ENCODE measurements around the gene NUDT12.

The NUDT12 gene

GRCh38 chr5:103541569-103541968 lies 21.0 kb downstream of the NUDT12 start:
- no peak for DNase-seq

GRCh38 chr5:103541114-103541513 lies 21.5 kb downstream of the NUDT12 start:
- DNase-seq = no peak

DNA sequence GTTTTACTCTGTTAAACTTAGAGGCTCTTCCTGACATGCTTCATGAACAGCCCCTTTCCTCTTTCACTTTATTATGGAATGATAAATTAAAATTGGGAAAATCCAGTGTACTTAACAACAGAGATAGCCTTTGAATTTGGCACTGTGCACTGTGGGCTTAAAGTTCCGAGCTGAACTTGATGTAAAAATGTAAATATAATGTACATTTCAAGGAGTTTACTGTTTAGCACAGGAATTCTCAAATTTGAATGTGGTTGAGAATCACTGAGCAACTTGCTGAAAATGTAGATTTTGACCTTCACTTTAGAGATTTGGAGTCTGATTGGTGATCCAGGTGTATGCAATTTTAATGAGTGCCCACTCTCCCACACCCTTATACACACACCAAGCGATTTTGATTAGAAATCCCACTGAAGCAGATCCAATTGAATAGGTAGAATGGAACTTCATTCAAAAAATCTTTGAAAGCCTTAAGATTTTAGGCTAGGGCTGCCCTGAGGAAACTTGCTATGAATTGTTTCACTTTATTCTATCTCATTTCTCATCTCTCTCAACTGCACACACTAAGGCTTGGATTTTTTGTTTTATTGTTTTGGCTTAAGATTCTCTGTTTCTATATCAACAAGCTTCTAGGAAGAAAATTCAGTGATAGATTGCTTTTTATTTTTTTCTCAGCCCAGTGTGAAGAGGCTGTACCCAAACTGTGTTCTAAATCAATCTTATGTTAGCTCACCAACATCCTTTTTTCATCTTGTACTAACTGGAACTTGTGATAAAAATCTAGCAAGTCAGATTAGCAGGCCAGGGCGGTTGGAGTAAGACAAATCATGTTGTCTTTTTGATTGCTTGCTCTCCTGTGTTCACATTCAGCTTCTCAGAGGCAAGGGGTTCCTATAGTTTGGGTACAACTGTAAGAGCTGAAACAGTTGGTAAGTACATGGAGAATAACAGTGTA lies 22.9 kb downstream of the NUDT12 start:
- no peak for DNase-seq

GRCh38 chr5:103532086-103532734 lies 30.4 kb downstream of the NUDT12 start:
- no peak for DNase-seq

DNA sequence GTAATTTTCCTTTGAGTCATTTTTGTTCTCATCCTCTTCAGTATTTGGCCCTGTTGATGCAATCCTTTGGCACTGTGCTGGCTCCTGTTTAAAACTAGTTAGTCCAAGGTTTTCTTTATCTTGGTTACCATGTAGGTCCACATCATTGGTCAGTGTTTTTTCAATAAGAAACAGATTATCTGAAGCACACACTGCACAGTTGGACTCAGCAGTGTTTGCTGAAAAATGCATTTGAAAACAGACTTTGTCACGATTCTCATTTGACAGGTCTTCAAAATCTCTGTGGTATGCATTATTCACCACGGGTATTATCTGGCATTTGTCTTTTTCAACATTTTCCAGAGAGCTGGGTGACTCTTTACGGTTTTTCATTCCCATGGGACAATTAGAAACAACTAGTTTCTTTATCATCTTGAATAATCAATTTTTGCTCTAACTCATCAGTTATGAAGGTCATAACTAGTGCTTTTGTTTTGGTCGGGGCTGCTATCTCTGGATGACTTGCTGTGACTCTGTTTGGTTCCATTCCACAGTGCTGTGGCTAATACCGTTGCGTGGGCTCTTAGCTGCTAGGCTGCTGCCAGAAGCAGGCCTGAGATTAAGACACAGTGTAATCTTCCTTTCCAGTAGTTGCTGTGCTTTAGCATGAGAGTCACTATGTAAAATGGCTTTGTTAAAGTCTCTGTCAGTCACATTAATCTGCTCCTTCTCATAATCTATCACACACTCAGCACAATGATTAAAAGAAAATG lies 36.2 kb downstream of the NUDT12 start:
- DNase-seq = no peak

DNA sequence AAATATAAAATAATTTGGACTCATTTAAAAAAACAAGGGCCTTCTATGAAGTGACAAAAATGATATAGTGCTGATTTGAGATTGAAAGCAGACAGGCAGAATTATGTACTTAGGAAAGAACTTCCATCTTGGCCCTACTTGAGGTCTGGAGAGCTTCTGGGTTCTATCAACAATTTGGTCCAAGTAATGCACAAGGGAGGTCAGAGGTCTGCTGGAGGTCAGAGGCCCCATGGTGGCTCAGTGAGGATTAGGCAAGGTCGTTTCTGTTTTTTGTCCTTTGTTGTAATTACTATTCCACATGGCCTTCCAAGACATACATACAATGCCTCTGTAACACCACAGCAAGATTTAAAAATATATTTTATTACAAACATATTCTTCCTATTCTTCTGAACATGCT lies 37.2 kb downstream of the NUDT12 start:
- DNase-seq = no peak

- DNase-seq = no peak
These were observed 39.3 kb downstream of the NUDT12 start for GRCh38 chr5:103523319-103523718.

GRCh38 chr5:103522586-103522985 lies 40.0 kb downstream of the NUDT12 start:
- no peak for DNase-seq

- no peak for DNase-seq
These were observed 43.0 kb downstream of the NUDT12 start for GRCh38 chr5:103519550-103519949.

- no peak for DNase-seq
These were observed 48.2 kb downstream of the NUDT12 start for GRCh38 chr5:103514371-103514770.

- DNase-seq = no peak
These were observed 48.9 kb downstream of the NUDT12 start for GRCh38 chr5:103513701-103514100.

- DNase-seq = no peak
These were observed 50.1 kb downstream of the NUDT12 start for GRCh38 chr5:103512500-103512899.

- no peak for DNase-seq
These were observed 51.1 kb downstream of the NUDT12 start for GRCh38 chr5:103511554-103511885.

DNA sequence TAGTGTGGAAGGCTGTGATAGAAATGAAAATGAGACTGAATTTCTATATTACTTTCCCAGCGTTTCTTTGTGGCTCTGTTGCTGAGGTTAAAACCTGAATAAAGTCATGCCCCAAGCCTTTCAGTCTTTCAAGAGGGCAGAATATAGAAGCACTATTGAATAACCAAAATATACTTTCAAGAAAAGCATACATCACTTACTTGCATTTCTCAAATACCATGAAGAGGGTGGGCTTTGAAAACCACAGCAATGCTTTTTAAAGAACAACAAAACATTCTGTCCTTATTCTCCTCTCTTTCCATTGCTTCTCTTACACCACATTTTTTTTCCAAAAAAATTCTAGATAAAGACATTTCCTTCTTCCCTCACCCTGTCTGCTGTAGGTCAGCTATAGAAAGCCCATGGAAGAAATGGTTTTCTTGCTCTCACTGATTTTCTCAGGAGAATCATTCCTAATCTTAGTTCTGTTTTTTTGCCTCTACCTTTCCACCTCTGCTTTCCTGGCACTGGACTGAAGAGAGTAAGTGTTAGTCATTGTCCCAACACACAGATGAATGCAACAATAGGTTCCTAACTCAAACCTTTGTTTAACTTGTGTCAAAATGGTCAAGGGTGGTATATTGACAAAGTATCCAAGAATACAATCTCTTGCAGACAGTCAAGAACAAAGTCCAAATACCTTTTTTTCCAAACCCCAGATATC lies 51.6 kb downstream of the NUDT12 start:
- DNase-seq = no peak

DNA sequence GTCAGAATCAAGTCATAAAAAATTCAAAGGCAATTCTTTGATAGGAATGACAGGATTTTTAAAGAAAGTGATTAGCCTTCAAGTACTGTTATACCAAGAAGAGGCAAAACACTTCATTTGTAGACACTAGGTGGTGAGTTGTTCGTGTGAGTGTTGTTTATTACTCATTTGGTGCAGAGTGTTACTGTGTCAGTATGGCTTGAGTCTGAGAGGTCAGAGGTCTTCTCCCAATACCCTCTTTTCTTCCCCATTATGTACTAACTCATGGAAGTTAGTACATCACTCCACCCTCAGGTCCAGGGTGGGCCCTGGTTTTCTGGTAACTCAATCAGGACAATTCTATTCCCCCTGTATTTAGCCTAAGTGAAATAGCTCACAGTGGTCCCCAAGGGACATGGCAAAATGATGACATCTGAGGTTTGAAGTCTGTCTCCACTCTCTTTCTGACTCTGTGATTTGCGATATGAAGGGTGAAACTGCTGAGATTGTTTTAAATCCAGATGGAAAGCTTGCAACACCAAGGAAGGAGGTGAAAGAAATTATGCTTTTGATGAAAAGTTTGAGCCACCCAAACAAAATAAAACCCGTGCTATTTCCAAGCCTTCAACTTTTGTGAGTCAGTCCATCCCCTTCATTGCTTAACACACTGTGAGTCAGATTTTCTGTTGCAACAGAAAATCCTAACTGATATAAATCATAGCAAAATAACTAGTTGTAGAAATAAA lies 56.8 kb downstream of the NUDT12 start:
- DNase-seq = no peak

GRCh38 chr5:103503066-103503465 lies 59.5 kb downstream of the NUDT12 start:
- no peak for DNase-seq

- DNase-seq = peak in 1 of 56 donors; percentile 4
These were observed 59.9 kb downstream of the NUDT12 start for GRCh38 chr5:103502662-103503061.

All from amygdala (tissue), 56 donors.